NK-92 treated with Interleukin-12 subunit alpha and Interleukin-12 subunit beta, amount 100 ng/mL, for 24 hours (cell line): Measurements from ENCODE around the gene PABPC5.

Source experiments
- DNase-seq: peaks from one replicate; lab custom pipeline; 2025; lab: John Stamatoyannopoulos, UW

Gene PABPC5

GRCh38 chrX:91434351-91435168 is at the start of gene PABPC5:
Gene PABPC5 (plus strand): TSS chrX:91434839. CDS start chrX:91435578, 739 bp downstream.
- no peak for DNase-seq

GRCh38 chrX:91389026-91389425 is 45.6 kb upstream of the PABPC5 start:
- DNase-seq: no peak

GRCh38 chrX:91414713-91415112 is 19.9 kb upstream of the PABPC5 start:
- no peak for DNase-seq

GRCh38 chrX:91435395-91435794 is 756 bp downstream of the PABPC5 start:
- DNase-seq: no peak
